Rectal smooth muscle tissue (tissue), 1 donor: ENCODE data around the gene BACE1.

ENCODE experiments used
- H3K27ac ChIP-seq: one replicate; pipeline ENCODE4 v1.7.0; 2013; ENCODE audit warnings: low read depth, low read length, inconsistent platforms
- H3K27me3 ChIP-seq: one replicate; pipeline ENCODE4 v1.7.0; 2013; ENCODE audit warnings: low read length; ENCODE audit not compliant: control insufficient read depth, insufficient read depth
- H3K36me3 ChIP-seq: one replicate; pipeline ENCODE4 v1.7.0; 2013; ENCODE audit warnings: low read length; ENCODE audit not compliant: control insufficient read depth, insufficient read depth
- H3K4me1 ChIP-seq: one replicate; pipeline ENCODE4 v1.7.0; 2013; ENCODE audit warnings: low read length; ENCODE audit not compliant: control insufficient read depth, insufficient read depth
- H3K4me3 ChIP-seq: one replicate; pipeline ENCODE4 v1.7.0; 2013; ENCODE audit warnings: low read length
- H3K9ac ChIP-seq: one replicate; pipeline ENCODE4 v1.7.0; 2013; ENCODE audit warnings: low read length

Gene BACE1

GRCh38 chr11:117258576-117258975 lies 57.5 kb downstream of the BACE1 start:
- no peak overlapping the region for H3K9ac ChIP-seq
- H3K27ac ChIP-seq: no peak overlapping the region
- no peaks in the 10 kb centered on the region for H3K36me3 ChIP-seq
- H3K27me3 ChIP-seq: no peaks in the 10 kb centered on the region
- no peaks in the 10 kb centered on the region for H3K4me1 ChIP-seq
- H3K4me3 ChIP-seq: no peak overlapping the region

- H3K27me3 ChIP-seq: no peaks in the 10 kb centered on the region
- no peaks in the 10 kb centered on the region for H3K36me3 ChIP-seq
- no peak overlapping the region for H3K27ac ChIP-seq
- H3K4me3 ChIP-seq: no peak overlapping the region
- no peak overlapping the region for H3K9ac ChIP-seq
- H3K4me1 ChIP-seq: no peaks in the 10 kb centered on the region
Observed at GRCh38 chr11:117256573-117256972, 59.5 kb downstream of the BACE1 start.

GRCh38 chr11:117255966-117256365 lies 60.1 kb downstream of the BACE1 start:
- Histone ChIP-seq H3K36me3 (no peaks in the 10 kb centered on the region), H3K4me1 (no peaks in the 10 kb centered on the region), H3K27ac (no peak overlapping the region), H3K27me3 (no peaks in the 10 kb centered on the region), H3K9ac (no peak overlapping the region), H3K4me3 (no peak overlapping the region)

- Histone ChIP-seq H3K36me3 (peaks cover 3% of the 10 kb centered on the region), H3K9ac (no peak overlapping the region), H3K4me1 (no peaks in the 10 kb centered on the region), H3K27me3 (no peaks in the 10 kb centered on the region), H3K4me3 (no peak overlapping the region), H3K27ac (no peak overlapping the region)
Observed at GRCh38 chr11:117251506-117251905, 64.5 kb downstream of the BACE1 start.

GRCh38 chr11:117249571-117249970 lies 66.5 kb downstream of the BACE1 start:
- Histone ChIP-seq H3K9ac (no peak overlapping the region), H3K27me3 (no peaks in the 10 kb centered on the region), H3K27ac (no peak overlapping the region), H3K4me3 (no peak overlapping the region), H3K4me1 (no peaks in the 10 kb centered on the region), H3K36me3 (peaks cover 3% of the 10 kb centered on the region)

GRCh38 chr11:117248341-117248740 lies 67.7 kb downstream of the BACE1 start:
- no peak overlapping the region for H3K4me3 ChIP-seq
- peaks cover 3% of the 10 kb centered on the region for H3K36me3 ChIP-seq
- H3K27me3 ChIP-seq: no peaks in the 10 kb centered on the region
- no peaks in the 10 kb centered on the region for H3K4me1 ChIP-seq
- H3K27ac ChIP-seq: no peak overlapping the region
- no peak overlapping the region for H3K9ac ChIP-seq

GRCh38 chr11:117239295-117239694 lies 76.8 kb downstream of the BACE1 start:
- Histone ChIP-seq H3K9ac (no peak overlapping the region), H3K27me3 (no peaks in the 10 kb centered on the region), H3K4me3 (no peak overlapping the region), H3K27ac (no peak overlapping the region), H3K4me1 (no peaks in the 10 kb centered on the region), H3K36me3 (peaks cover 3% of the 10 kb centered on the region)

- Histone ChIP-seq H3K36me3 (peaks cover 3% of the 10 kb centered on the region), H3K27ac (no peak overlapping the region), H3K9ac (no peak overlapping the region), H3K27me3 (no peaks in the 10 kb centered on the region), H3K4me3 (no peak overlapping the region), H3K4me1 (peaks cover 5% of the 10 kb centered on the region)
Observed at GRCh38 chr11:117238221-117238620, 77.8 kb downstream of the BACE1 start.
